ENCODE measurements around the gene IPO9. TPM values are rescaled to one million over a fixed set of nuclear protein-coding genes. Genes with fewer than 3 reads are reported as not detected.
"Not testable (repeated sequence)": the region's sequence is repeated elsewhere in the genome, so short reads cannot be mapped to it uniquely, and the experiment has no call there.

The IPO9 gene
- polyA plus RNA-seq, 4 donors = 7.0 to 26.0 (median 12.3) TPM

DNA sequence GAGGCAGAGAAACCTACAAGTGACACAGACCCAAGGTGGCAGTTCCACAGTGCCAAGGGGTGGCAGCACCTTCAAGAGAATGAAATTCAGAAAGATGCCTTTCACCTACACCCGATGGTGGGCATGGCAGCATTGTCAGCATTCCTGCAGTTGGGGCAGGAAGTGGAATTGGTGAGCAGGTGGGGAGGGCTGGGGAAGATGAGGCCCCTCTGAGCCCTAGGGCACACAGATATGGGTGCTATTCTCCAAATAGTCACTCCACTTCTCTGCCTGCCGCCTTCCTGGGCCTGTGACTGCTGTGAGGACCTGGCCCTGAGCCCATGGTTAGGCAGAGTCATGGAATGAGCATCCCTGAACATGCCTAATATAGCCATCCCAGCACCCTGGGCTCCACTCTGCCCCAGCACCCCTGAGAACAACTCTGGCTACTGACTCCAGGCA, 68.0 kb downstream of the IPO9 start:
- peaks cover 0 to 2% (median 0%) of the 10 kb centered on the region in 3 donors for H3K4me1 ChIP-seq (ENCODE audit: control insufficient read depth in 3 of 3, insufficient read depth in 2 of 3, low read depth in 1 of 3, low read length in 2 of 3)
- FAIRE-seq (no peak), DNase-seq (no peak)
- peaks cover 0 to under 1% (median 0%) of the 10 kb centered on the region in 3 donors for H3K36me3 ChIP-seq (ENCODE audit: control insufficient read depth in 3 of 3, insufficient read depth in 2 of 3, low read depth in 1 of 3, low read length in 3 of 3)
- 50 to 66% (median 60%) methylated on average over 2 of the region's 2 CpGs for WGBS, 3 donors
- peak overlapping the region in 1 of 3 donors; percentile 65 for H3K27ac ChIP-seq (ENCODE audit: low read depth in 1 of 3, low read length in 2 of 3)
- H3K27me3 ChIP-seq (ENCODE audit: control insufficient read depth in 3 of 3, insufficient read depth in 3 of 3, low read length in 3 of 3) = peaks cover 0 to 13% (median 0%) of the 10 kb centered on the region in 3 donors
- H3K4me3 ChIP-seq (ENCODE audit: low read depth in 1 of 3, low read length in 3 of 3) = no peak overlapping the region
- H3K9me3 ChIP-seq (ENCODE audit: control insufficient read depth in 2 of 2, insufficient read depth in 1 of 2, low read depth in 1 of 2, low read length in 1 of 2) = no peaks in the 10 kb centered on the region

DNA sequence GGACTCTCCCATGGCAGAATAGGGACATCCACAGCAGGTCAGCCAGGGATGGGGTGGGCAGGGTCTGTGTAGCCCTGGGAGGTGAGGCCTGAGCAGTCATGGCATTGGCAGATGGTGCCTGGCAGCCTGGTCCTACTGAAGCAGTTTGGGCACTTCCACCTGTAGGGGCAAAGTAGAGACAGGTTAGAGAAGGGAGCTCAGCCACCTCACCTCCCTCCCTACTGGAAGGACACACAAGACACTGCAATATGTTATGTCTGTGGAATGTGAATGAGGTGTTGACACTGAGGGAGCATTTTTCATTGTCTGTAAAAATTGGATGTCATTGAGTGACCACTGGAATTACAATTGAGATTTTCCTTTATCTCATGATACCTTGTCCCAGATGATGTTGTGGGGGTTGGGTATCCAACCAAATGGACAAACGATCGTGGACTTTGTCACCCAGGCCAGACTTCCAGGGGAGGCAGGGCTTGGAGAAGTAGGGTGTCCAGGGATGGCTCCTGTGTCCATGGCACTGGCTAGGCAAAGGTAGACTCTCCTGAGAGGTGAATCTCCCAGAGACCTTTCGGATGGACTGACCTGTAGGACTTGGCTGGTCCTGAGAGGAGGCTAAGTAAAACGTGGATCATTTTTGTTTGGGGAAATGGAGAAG, 69.4 kb downstream of the IPO9 start:
- no peak for FAIRE-seq
- no peaks in the 10 kb centered on the region for H3K36me3 ChIP-seq (ENCODE audit: control insufficient read depth in 3 of 3, insufficient read depth in 2 of 3, low read depth in 1 of 3, low read length in 3 of 3)
- H3K27ac ChIP-seq (ENCODE audit: low read depth in 1 of 3, low read length in 2 of 3) = peak overlapping the region in 1 of 3 donors; percentile 46
- DNase-seq = no peak
- H3K27me3 ChIP-seq (ENCODE audit: control insufficient read depth in 3 of 3, insufficient read depth in 3 of 3, low read length in 3 of 3) = peaks cover 0 to 12% (median 0%) of the 10 kb centered on the region in 3 donors
- H3K4me3 ChIP-seq (ENCODE audit: low read depth in 1 of 3, low read length in 3 of 3) = no peak overlapping the region
- H3K9me3 ChIP-seq (ENCODE audit: control insufficient read depth in 2 of 2, insufficient read depth in 1 of 2, low read depth in 1 of 2, low read length in 1 of 2) = no peaks in the 10 kb centered on the region
- peaks cover 0 to 2% (median 0%) of the 10 kb centered on the region in 3 donors for H3K4me1 ChIP-seq (ENCODE audit: control insufficient read depth in 3 of 3, insufficient read depth in 2 of 3, low read depth in 1 of 3, low read length in 2 of 3)
- WGBS, 3 donors = 48 to 65% (median 65%) methylated on average over 4 of the region's 4 CpGs

DNA sequence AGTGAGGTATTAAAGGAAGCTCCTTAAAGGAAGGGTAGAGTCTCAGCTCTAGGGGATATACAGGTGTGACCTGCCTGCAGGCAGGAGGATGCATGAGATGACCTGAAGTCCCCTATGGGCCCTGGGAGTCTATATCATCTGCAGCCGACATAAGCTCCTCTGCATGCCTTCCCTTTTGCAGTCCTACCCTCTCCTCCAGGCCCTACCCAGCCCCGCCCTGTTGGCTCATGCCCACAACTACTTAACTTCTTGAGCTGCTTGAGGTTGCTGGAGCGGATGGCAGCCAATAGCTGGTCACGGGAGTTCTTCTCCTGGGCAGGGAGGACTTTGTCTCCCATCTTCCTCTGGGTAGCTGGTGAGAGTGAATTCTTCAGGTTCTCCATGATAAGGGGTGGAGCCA, 70.0 kb downstream of the IPO9 start:
- Histone ChIP-seq H3K27ac (ENCODE audit: low read depth in 1 of 3, low read length in 2 of 3) (no peak overlapping the region), H3K4me3 (ENCODE audit: low read depth in 1 of 3, low read length in 3 of 3) (no peak overlapping the region), H3K9me3 (ENCODE audit: control insufficient read depth in 2 of 2, insufficient read depth in 1 of 2, low read depth in 1 of 2, low read length in 1 of 2) (no peaks in the 10 kb centered on the region), H3K36me3 (ENCODE audit: control insufficient read depth in 3 of 3, insufficient read depth in 2 of 3, low read depth in 1 of 3, low read length in 3 of 3) (no peaks in the 10 kb centered on the region), H3K4me1 (ENCODE audit: control insufficient read depth in 3 of 3, insufficient read depth in 2 of 3, low read depth in 1 of 3, low read length in 2 of 3) (peaks cover 0 to 2% (median 0%) of the 10 kb centered on the region in 3 donors), H3K27me3 (ENCODE audit: control insufficient read depth in 3 of 3, insufficient read depth in 3 of 3, low read length in 3 of 3) (peaks cover 0 to 10% (median 0%) of the 10 kb centered on the region in 3 donors)
- FAIRE-seq (no peak), DNase-seq (no peak)
- 40 to 61% (median 52%) methylated on average over 4 of the region's 4 CpGs for WGBS, 3 donors

DNA sequence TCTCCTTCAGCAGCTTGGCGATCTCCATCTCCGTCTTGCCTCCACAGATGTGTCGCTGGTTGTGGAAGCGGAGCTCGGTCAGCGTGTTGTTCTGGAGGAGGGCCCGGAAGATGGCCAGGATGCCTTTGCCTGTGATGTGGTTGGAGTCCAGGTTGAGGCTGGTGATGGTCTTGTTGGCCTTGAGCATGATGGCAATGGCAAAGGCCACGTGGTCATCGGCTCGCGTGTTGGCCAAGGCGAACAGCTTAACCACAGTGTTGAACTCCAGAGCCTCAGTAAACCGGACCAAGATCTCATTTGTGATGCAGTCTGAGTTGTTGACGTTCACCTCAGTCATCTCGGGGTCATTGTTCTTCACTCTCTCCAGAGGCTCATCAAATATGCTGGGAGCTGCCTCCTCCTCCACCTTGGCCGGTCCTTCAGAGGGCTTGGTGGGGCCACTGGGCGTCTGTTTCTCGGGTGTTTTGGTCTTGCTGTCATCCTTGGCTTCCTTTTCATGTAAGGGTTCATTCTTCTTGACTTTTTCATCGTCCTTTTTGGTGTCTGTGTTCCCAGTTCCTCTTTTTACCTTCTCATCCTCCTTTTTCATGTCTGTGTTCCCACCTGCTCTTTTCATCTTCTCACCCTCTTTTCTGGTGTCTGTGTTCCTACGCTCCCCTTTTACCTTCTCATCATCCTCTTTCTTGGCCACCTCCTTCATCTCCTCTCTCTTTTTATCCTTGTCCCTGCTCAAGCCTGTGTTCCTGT, 70.9 kb downstream of the IPO9 start:
- no peaks in the 10 kb centered on the region for H3K36me3 ChIP-seq (ENCODE audit: control insufficient read depth in 3 of 3, insufficient read depth in 2 of 3, low read depth in 1 of 3, low read length in 3 of 3)
- H3K4me3 ChIP-seq (ENCODE audit: low read depth in 1 of 3, low read length in 3 of 3) = no peak overlapping the region
- peaks cover 0 to 10% (median 0%) of the 10 kb centered on the region in 3 donors for H3K27me3 ChIP-seq (ENCODE audit: control insufficient read depth in 3 of 3, insufficient read depth in 3 of 3, low read length in 3 of 3)
- H3K9me3 ChIP-seq (ENCODE audit: control insufficient read depth in 2 of 2, insufficient read depth in 1 of 2, low read depth in 1 of 2, low read length in 1 of 2) = no peaks in the 10 kb centered on the region
- no peak for FAIRE-seq
- no peak for DNase-seq
- H3K4me1 ChIP-seq (ENCODE audit: control insufficient read depth in 3 of 3, insufficient read depth in 2 of 3, low read depth in 1 of 3, low read length in 2 of 3) = peaks cover 0 to 2% (median 0%) of the 10 kb centered on the region in 3 donors
- no peak overlapping the region for H3K27ac ChIP-seq (ENCODE audit: low read depth in 1 of 3, low read length in 2 of 3)
- 86 to 90% (median 89%) methylated on average over 20 of the region's 20 CpGs for WGBS, 3 donors

DNA sequence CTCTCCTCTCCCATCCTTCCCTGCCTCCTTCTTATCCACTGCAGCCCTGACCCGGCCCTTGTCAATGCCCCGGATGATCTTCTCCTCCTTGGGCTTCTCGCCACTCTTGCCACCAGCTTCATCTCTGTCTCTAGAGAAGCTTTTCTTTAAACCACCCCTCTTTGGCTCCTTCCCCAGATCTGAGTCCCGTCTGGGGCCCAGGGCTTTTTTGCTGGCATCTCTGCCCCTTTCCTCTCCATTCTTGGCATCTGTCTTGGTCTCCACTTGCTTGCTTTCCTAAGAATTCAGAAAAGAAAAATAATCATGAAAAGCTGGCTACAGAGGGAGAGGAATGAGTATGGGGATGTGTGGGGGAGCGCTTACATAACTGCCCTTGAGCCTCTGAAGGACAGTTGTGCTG, 71.5 kb downstream of the IPO9 start:
- Histone ChIP-seq H3K36me3 (ENCODE audit: control insufficient read depth in 3 of 3, insufficient read depth in 2 of 3, low read depth in 1 of 3, low read length in 3 of 3) (no peaks in the 10 kb centered on the region), H3K4me1 (ENCODE audit: control insufficient read depth in 3 of 3, insufficient read depth in 2 of 3, low read depth in 1 of 3, low read length in 2 of 3) (peaks cover 0 to 2% (median 0%) of the 10 kb centered on the region in 3 donors), H3K27me3 (ENCODE audit: control insufficient read depth in 3 of 3, insufficient read depth in 3 of 3, low read length in 3 of 3) (peaks cover 0 to 10% (median 0%) of the 10 kb centered on the region in 3 donors), H3K9me3 (ENCODE audit: control insufficient read depth in 2 of 2, insufficient read depth in 1 of 2, low read depth in 1 of 2, low read length in 1 of 2) (no peaks in the 10 kb centered on the region), H3K4me3 (ENCODE audit: low read depth in 1 of 3, low read length in 3 of 3) (no peak overlapping the region), H3K27ac (ENCODE audit: low read depth in 1 of 3, low read length in 2 of 3) (peak overlapping the region in 1 of 3 donors; percentile 36)
- WGBS, 3 donors = 72 to 83% (median 76%) methylated on average over 5 of the region's 5 CpGs
- FAIRE-seq (no peak), DNase-seq (no peak)

DNA sequence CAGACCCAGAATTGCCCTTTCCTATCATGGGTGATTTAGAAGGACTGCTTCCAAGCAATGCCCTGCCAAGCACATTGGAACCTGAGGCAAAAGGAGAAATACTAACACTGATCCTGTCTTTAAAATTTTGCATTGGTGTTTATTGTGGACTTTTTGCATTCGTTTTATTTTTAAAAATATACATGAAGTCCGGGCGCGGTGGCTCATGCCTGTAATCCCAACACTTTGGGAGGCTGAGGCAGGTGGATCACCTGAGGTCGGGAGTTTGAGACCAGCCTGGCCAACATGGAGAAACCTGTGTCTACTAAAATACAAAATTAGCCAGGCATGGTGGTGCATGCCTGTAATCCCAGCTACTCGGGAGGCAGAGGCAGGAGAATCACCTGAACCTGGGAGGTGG, 72.1 kb downstream of the IPO9 start:
- not testable (repeated sequence) for H3K4me3 ChIP-seq (ENCODE audit: low read depth in 1 of 3, low read length in 3 of 3); H3K36me3 ChIP-seq (ENCODE audit: control insufficient read depth in 3 of 3, insufficient read depth in 2 of 3, low read depth in 1 of 3, low read length in 3 of 3); H3K9me3 ChIP-seq (ENCODE audit: control insufficient read depth in 2 of 2, insufficient read depth in 1 of 2, low read depth in 1 of 2, low read length in 1 of 2); FAIRE-seq; H3K4me1 ChIP-seq (ENCODE audit: control insufficient read depth in 3 of 3, insufficient read depth in 2 of 3, low read depth in 1 of 3, low read length in 2 of 3); DNase-seq
- 87 to 93% (median 92%) methylated on average over 6 of the region's 6 CpGs for WGBS, 3 donors
- peaks cover 0 to 10% (median 0%) of the 10 kb centered on the region in 3 donors for H3K27me3 ChIP-seq (ENCODE audit: control insufficient read depth in 3 of 3, insufficient read depth in 3 of 3, low read length in 3 of 3)
- peak overlapping the region in 1 of 3 donors; percentile 36 for H3K27ac ChIP-seq (ENCODE audit: low read depth in 1 of 3, low read length in 2 of 3)

DNA sequence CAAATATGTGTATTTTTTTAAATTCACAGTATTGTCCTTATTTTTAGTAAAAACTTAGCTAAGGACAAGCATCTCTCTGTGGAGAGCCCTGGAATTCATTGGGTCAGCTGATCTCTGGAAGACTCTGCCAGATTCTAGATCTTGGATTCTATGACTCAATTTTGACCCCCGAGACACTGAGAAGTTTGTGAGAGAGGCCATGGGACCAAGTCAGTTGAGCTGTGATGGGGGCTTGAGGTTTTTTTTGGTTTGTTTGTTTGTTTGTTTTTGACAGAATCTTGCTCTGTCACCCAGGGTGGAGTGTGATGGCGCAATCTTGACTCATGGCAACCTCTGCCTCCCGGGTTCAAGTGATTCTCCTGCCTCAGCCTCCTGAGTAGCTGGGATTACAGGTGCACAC, 73.2 kb downstream of the IPO9 start:
- Histone ChIP-seq H3K27me3 (ENCODE audit: control insufficient read depth in 3 of 3, insufficient read depth in 3 of 3, low read length in 3 of 3) (peaks cover 0 to 10% (median 0%) of the 10 kb centered on the region in 3 donors), H3K4me3 (ENCODE audit: low read depth in 1 of 3, low read length in 3 of 3) (no peak overlapping the region), H3K36me3 (ENCODE audit: control insufficient read depth in 3 of 3, insufficient read depth in 2 of 3, low read depth in 1 of 3, low read length in 3 of 3) (peaks cover 0 to 2% (median 0%) of the 10 kb centered on the region in 3 donors), H3K9me3 (ENCODE audit: control insufficient read depth in 2 of 2, insufficient read depth in 1 of 2, low read depth in 1 of 2, low read length in 1 of 2) (no peaks in the 10 kb centered on the region), H3K4me1 (ENCODE audit: control insufficient read depth in 3 of 3, insufficient read depth in 2 of 3, low read depth in 1 of 3, low read length in 2 of 3) (no peaks in the 10 kb centered on the region), H3K27ac (ENCODE audit: low read depth in 1 of 3, low read length in 2 of 3) (no peak overlapping the region)
- FAIRE-seq = no peak
- WGBS, 3 donors = 73 to 84% (median 79%) methylated on average over 3 of the region's 3 CpGs
- no peak for DNase-seq

DNA sequence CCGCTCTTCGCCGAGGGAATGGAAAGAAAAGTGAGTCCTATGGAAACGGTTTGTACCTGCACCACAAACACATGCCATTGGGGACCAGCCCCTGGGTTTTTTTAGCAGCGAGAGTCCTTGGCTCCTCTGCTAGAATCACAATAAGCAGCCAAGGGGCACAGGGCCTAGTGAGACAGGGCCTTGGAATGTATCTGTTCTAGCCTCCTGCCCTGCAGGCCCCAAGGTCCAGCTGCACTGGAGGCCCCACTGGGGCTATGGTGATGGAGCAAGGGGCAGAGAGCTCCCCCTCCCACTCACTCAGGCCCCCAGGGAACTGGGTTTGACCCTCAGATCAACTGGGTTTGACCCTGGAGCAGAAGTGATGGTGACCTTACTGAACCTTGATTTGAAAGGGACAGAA, 74.2 kb downstream of the IPO9 start:
- H3K27ac ChIP-seq (ENCODE audit: low read depth in 1 of 3, low read length in 2 of 3) = peak overlapping the region in 1 of 3 donors; percentile 81
- peaks cover 0 to 10% (median 0%) of the 10 kb centered on the region in 3 donors for H3K27me3 ChIP-seq (ENCODE audit: control insufficient read depth in 3 of 3, insufficient read depth in 3 of 3, low read length in 3 of 3)
- no peak for FAIRE-seq
- H3K4me3 ChIP-seq (ENCODE audit: low read depth in 1 of 3, low read length in 3 of 3) = no peak overlapping the region
- no peaks in the 10 kb centered on the region for H3K4me1 ChIP-seq (ENCODE audit: control insufficient read depth in 3 of 3, insufficient read depth in 2 of 3, low read depth in 1 of 3, low read length in 2 of 3)
- peaks cover 0 to 2% (median 0%) of the 10 kb centered on the region in 3 donors for H3K36me3 ChIP-seq (ENCODE audit: control insufficient read depth in 3 of 3, insufficient read depth in 2 of 3, low read depth in 1 of 3, low read length in 3 of 3)
- WGBS, 3 donors = 80 to 87% (median 85%) methylated on average over 5 of the region's 5 CpGs
- no peak for DNase-seq
- H3K9me3 ChIP-seq (ENCODE audit: control insufficient read depth in 2 of 2, insufficient read depth in 1 of 2, low read depth in 1 of 2, low read length in 1 of 2) = no peaks in the 10 kb centered on the region

All from small intestine (tissue), 7 donors.